Right kidney (tissue), 1 donor: ENCODE measurements around the gene KCNMB2.
"Not testable (repeated sequence)": the region's sequence is repeated elsewhere in the genome, so short reads cannot be mapped to it uniquely, and the experiment has no call there.

Source experiments
- DNase-seq: peaks from one replicate; pipeline ENCODE4 v3.0.0-alpha.2; 2016

The KCNMB2 gene

GRCh38 chr3:178810181-178810580 is 273.9 kb downstream of the KCNMB2 start:
- no peak for DNase-seq

GRCh38 chr3:178822722-178823121 is 286.5 kb downstream of the KCNMB2 start:
- no peak for DNase-seq

- no peak for DNase-seq
These were observed 286.9 kb downstream of the KCNMB2 start for GRCh38 chr3:178823150-178823549.

- peak; percentile 3 for DNase-seq
These were observed 287.5 kb downstream of the KCNMB2 start for GRCh38 chr3:178823591-178824246.

- DNase-seq = no peak
These were observed 290.3 kb downstream of the KCNMB2 start for GRCh38 chr3:178826435-178827123.

- DNase-seq = no peak
These were observed 291.1 kb downstream of the KCNMB2 start for GRCh38 chr3:178827285-178827856.

GRCh38 chr3:178833695-178834094 is 297.5 kb downstream of the KCNMB2 start:
- DNase-seq = no peak

GRCh38 chr3:178835033-178835432 is 298.8 kb downstream of the KCNMB2 start:
- DNase-seq = no peak

- no peak for DNase-seq
These were observed 301.3 kb downstream of the KCNMB2 start for GRCh38 chr3:178837512-178837911.

GRCh38 chr3:178840586-178840985 is 304.4 kb downstream of the KCNMB2 start:
- no peak for DNase-seq

GRCh38 chr3:178841011-178841410 is 304.8 kb downstream of the KCNMB2 start:
- no peak for DNase-seq

- no peak for DNase-seq
These were observed 308.7 kb downstream of the KCNMB2 start for GRCh38 chr3:178844916-178845315.

GRCh38 chr3:178845420-178846118 is 309.3 kb downstream of the KCNMB2 start:
- DNase-seq = no peak

GRCh38 chr3:178847190-178847589 is 311.0 kb downstream of the KCNMB2 start:
- no peak for DNase-seq

GRCh38 chr3:178849199-178849910 is 313.1 kb downstream of the KCNMB2 start:
- no peak for DNase-seq

- no peak for DNase-seq
These were observed 314.4 kb downstream of the KCNMB2 start for GRCh38 chr3:178850450-178851190.

- DNase-seq = no peak
These were observed 315.3 kb downstream of the KCNMB2 start for GRCh38 chr3:178851564-178851963.

GRCh38 chr3:178856804-178857203 is 320.6 kb downstream of the KCNMB2 start:
- DNase-seq = no peak

GRCh38 chr3:178859386-178859785 is 323.1 kb downstream of the KCNMB2 start:
- DNase-seq = no peak

GRCh38 chr3:178859900-178860436 is 323.7 kb downstream of the KCNMB2 start:
- DNase-seq = not testable (repeated sequence)

- no peak for DNase-seq
These were observed 332.4 kb downstream of the KCNMB2 start for GRCh38 chr3:178868681-178869080.
